Heart left ventricle (tissue), 16 donors: Measurements from ENCODE around the gene CREM. TPM values are rescaled to one million over a fixed set of nuclear protein-coding genes. Genes with fewer than 3 reads are reported as not detected.

ENCODE experiments used
- ATAC-seq, 4 donors: fragments of 200-7000 bp; cut with Tn5 transposase; one replicate each; pipeline ENCODE4 v1.9.1; 2020 to 2022; ENCODE audit warnings: moderate library complexity in 4 of 4, mild to moderate bottlenecking in 3 of 4, moderate number of reproducible peaks in 1 of 4
- DNase-seq, 5 donors: peaks; one replicate each; pipeline ENCODE4 v3.0.0-alpha.2; 2020
- H3K27ac ChIP-seq, 12 donors: fragments of 200-600 bp; sonication (generic) in 4 of 12; one replicate each; pipeline versions ENCODE4 v1.5.0 to v1.8.0; 2016 to 2022; ENCODE audit warnings: mild to moderate bottlenecking in 2 of 12
- H3K27me3 ChIP-seq, 9 donors: fragments of 200-600 bp; sonication (generic) in 2 of 9; one replicate each; pipeline versions ENCODE4 v1.5.1 to v1.8.0; 2016 to 2022; ENCODE audit warnings: mild to moderate bottlenecking in 3 of 9
- H3K36me3 ChIP-seq, 9 donors: fragments of 200-600 bp; sonication (generic) in 2 of 9; one replicate each; pipeline versions ENCODE4 v1.5.0 to v1.8.0; 2018 to 2022; ENCODE audit warnings: mild to moderate bottlenecking in 2 of 9
- H3K4me1 ChIP-seq, 12 donors: fragments of 200-600 bp; sonication (generic) in 4 of 12; one replicate each; pipeline versions ENCODE4 v1.5.0 to v1.8.0; 2016 to 2022; ENCODE audit warnings: mild to moderate bottlenecking in 3 of 12
- H3K4me3 ChIP-seq, 12 donors: fragments of 200-600 bp; sonication (generic) in 4 of 12; one replicate each; pipeline versions ENCODE4 v1.5.0 to v1.8.0; 2017 to 2022; ENCODE audit warnings: mild to moderate bottlenecking in 9 of 12, moderate library complexity in 4 of 12
- H3K9me3 ChIP-seq, 12 donors: fragments of 200-600 bp; sonication (generic) in 4 of 12; one replicate each; pipeline versions ENCODE4 v1.5.0 to v1.8.0; 2016 to 2022; ENCODE audit warnings: mild to moderate bottlenecking in 1 of 12
- CTCF ChIP-seq, 12 donors: fragments of 200-600 bp; sonication (generic) in 4 of 12; IDR thresholded peaks; one replicate each; pipeline versions ENCODE4 v1.5.0 to v1.8.0; 2018 to 2022; ENCODE audit warnings: antibody characterized with exemption in 12 of 12, mild to moderate bottlenecking in 5 of 12
- POLR2A ChIP-seq, 2 donors: fragments of 450-650 bp; IDR thresholded peaks; one replicate each; pipeline ENCODE4 v1.6.1; 2017; ENCODE audit warnings: antibody characterized with exemption in 2 of 2, mild to moderate bottlenecking in 2 of 2, moderate library complexity in 2 of 2
- WGBS, 4 donors: extraction: QIAGEN DNeasy Blood & Tissue Kit in 2 of 4; methylation state at CpG; one replicate each; pipeline versions ENCODE4 v1.1.5 to v1.1.7; 2013 to 2018; 5-methylcytosine and 5-hydroxymethylcytosine counted together
- intact Hi-C, 10 donors: fragments of 100-400 bp; cut with DNase I; formaldehyde crosslinking; loops; one replicate each; pipeline versions ENCODE4 v1.11.1 to v1.14.2; 2022
- polyA plus RNA-seq, 2 donors: library from polyadenylated mRNA; stranded (reverse); fragments of 200-250 nt; gene quantifications; one replicate each; pipeline ENCODE4 v1.2.3, GENCODE V29; 2013
- total RNA-seq, 9 donors: library from RNA; depleted of rRNA in 2 of 9; stranded (reverse); fragments of >200 nt in 2 of 9; fragmentation: NEBNext Ultra II Directional in 3 of 9; extraction: Animal tissue kit (Norgen Biotek cat#: 25700) in 3 of 9; gene quantifications; one replicate each; pipeline versions ENCODE4 v1.1.0 to v1.2.4, GENCODE V29; 2016 to 2023
- donor health status: ischemic (EF 13 %, LVEDD 7.1; RV severe dilation, severe dysfunction).
- donor health status: healthy with polysubstance abuse.
- donor health status: DM: no; HTN: yes; CAD: no.
- donor health status: DM: no; HTN: no; CAD: no.
- donor health status: ischemic (EF 25% LVEDD 6.9; RV normal size, moderate dysfunction).
- donor health status: ischemic (EF 25% LVEDD 5.7; RV mildly dilated, moderate dysfunction).
- donor health status: healthy.
- donor health status: DM: yes; HTN: yes; CAD: no.
- donor health status: ischemic (EF 35%, LVEDD 5.7; RV mildly dilated, moderate dysfunction).
- donor health status: nonischemic (EF 11% LVEDD 7.7; RV severe dilation, severe dysfunction).
- donor health status: DM: yes; HTN: yes; CAD: no.
- donor health status: PGD.
- donor health status: ischemic (EF 29% LVEDD 5.4; RV normal size, mild dysfunction).
- donor health status: nonischemic (EF 23%, LVEDD 6.1; RV moderate dilation, normal function).

Gene CREM
- total and polyA plus RNA-seq, 11 donors, result 38.4 to 89.7 (median 54.7) TPM

- intact Hi-C loops, result no loop called here
- WGBS, 4 donors, result 96 to 98% (median 97%) methylated on average over 2 of the region's 2 CpGs
- Histone ChIP-seq H3K27ac (no peak overlapping the region), H3K4me1 (no peaks in the 10 kb centered on the region), H3K36me3 (no peaks in the 10 kb centered on the region), H3K27me3 (no peaks in the 10 kb centered on the region), H3K9me3 (peaks cover 0 to 15% (median 0%) of the 10 kb centered on the region in 12 donors), H3K4me3 (no peak overlapping the region)
- DNase-seq (no peak), ATAC-seq (no peak)
- no peak for TF ChIP-seq CTCF (IDR thresholded peaks at IDR 0.05)
- TF ChIP-seq POLR2A (IDR thresholded peaks at IDR 0.05), result no peak
Measured at GRCh38 chr10:35165811-35166210, 39.2 kb downstream of the CREM start.

- H3K27me3 ChIP-seq, result no peaks in the 10 kb centered on the region
- WGBS, 4 donors, result 90 to 97% (median 92%) methylated on average over 6 of the region's 6 CpGs
- no peaks in the 10 kb centered on the region for H3K36me3 ChIP-seq
- no peaks in the 10 kb centered on the region for H3K4me1 ChIP-seq
- no peak for ATAC-seq
- H3K27ac ChIP-seq, result no peak overlapping the region
- peaks cover 0 to 15% (median 0%) of the 10 kb centered on the region in 12 donors for H3K9me3 ChIP-seq
- no peak overlapping the region for H3K4me3 ChIP-seq
- intact Hi-C loops, result no loop called here
- TF ChIP-seq POLR2A (IDR thresholded peaks at IDR 0.05) (no peak), CTCF (IDR thresholded peaks at IDR 0.05) (no peak)
- no peak for DNase-seq
Measured at GRCh38 chr10:35166607-35167006, 40.0 kb downstream of the CREM start.

GRCh38 chr10:35167342-35167741 lies 40.7 kb downstream of the CREM start:
- no peak for TF ChIP-seq POLR2A (IDR thresholded peaks at IDR 0.05)
- WGBS, 4 donors, result 96 to 98% (median 98%) methylated on average over 2 of the region's 2 CpGs
- intact Hi-C loops, result no loop called here
- Histone ChIP-seq H3K36me3 (no peaks in the 10 kb centered on the region), H3K4me3 (no peak overlapping the region), H3K27ac (no peak overlapping the region), H3K27me3 (no peaks in the 10 kb centered on the region), H3K9me3 (peaks cover 0 to 15% (median 0%) of the 10 kb centered on the region in 12 donors), H3K4me1 (peaks cover 0 to 5% (median 0%) of the 10 kb centered on the region in 12 donors)
- ATAC-seq, result no peak
- DNase-seq, result no peak

- peaks cover 0 to 15% (median 0%) of the 10 kb centered on the region in 12 donors for H3K9me3 ChIP-seq
- H3K27me3 ChIP-seq, result no peaks in the 10 kb centered on the region
- peak overlapping the region in 1 of 12 donors; percentile 33 for H3K27ac ChIP-seq
- intact Hi-C loops, result no loop called here
- no peaks in the 10 kb centered on the region for H3K36me3 ChIP-seq
- TF ChIP-seq CTCF (IDR thresholded peaks at IDR 0.05) (no peak), POLR2A (IDR thresholded peaks at IDR 0.05) (no peak)
- H3K4me1 ChIP-seq, result peaks cover 0 to 13% (median 6%) of the 10 kb centered on the region in 12 donors
- DNase-seq (no peak), ATAC-seq (peak in 1 of 4 donors; percentile 16)
- H3K4me3 ChIP-seq, result no peak overlapping the region
- WGBS, 4 donors, result 64 to 81% (median 73%) methylated on average over 1 of the region's 1 CpG
Measured at GRCh38 chr10:35172146-35172545, 45.5 kb downstream of the CREM start.

GRCh38 chr10:35172574-35172973 lies 45.9 kb downstream of the CREM start:
- Histone ChIP-seq H3K36me3 (no peaks in the 10 kb centered on the region), H3K27me3 (no peaks in the 10 kb centered on the region), H3K4me3 (no peak overlapping the region), H3K4me1 (peaks cover 0 to 13% (median 6%) of the 10 kb centered on the region in 12 donors), H3K9me3 (peaks cover 0 to 12% (median 0%) of the 10 kb centered on the region in 12 donors), H3K27ac (peak overlapping the region in 2 of 12 donors; percentile 5 to 33)
- 33 to 52% (median 42%) methylated on average over 5 of the region's 5 CpGs for WGBS, 4 donors
- peak in 3 of 4 donors; percentile 49 to 88 (median 64) for ATAC-seq
- TF ChIP-seq POLR2A (IDR thresholded peaks at IDR 0.05) (no peak), CTCF (IDR thresholded peaks at IDR 0.05) (no peak)
- intact Hi-C loops, result no loop called here
- peak in 2 of 5 donors; percentile 35 to 42 for DNase-seq
